BLaER1 treated with 17β-estradiol and CSF1 and Interleukin-3, amounts not matched to agents 10 nM and 100 nM (cell line): ENCODE results near the gene TMEM203.

Source experiments
- H3K27ac ChIP-seq, 11 experiments: shearing (Covaris generic); formaldehyde crosslinking; 2 replicates each; pipeline ENCODE4 v1.8.1; 2022
- H3K27me3 ChIP-seq, 11 experiments: shearing (Covaris generic); formaldehyde crosslinking; 2 replicates each; pipeline ENCODE4 v1.8.1; 2022
- H3K36me3 ChIP-seq, 11 experiments: shearing (Covaris generic); formaldehyde crosslinking; 2 replicates each; pipeline ENCODE4 v1.8.1; 2022
- H3K4me1 ChIP-seq, 10 experiments: shearing (Covaris generic); formaldehyde crosslinking; 2 replicates each; pipeline ENCODE4 v1.8.1; 2022
- H3K4me2 ChIP-seq, 11 experiments: shearing (Covaris generic); formaldehyde crosslinking; 2 replicates each; pipeline ENCODE4 v1.8.1; 2022
- H3K4me3 ChIP-seq, 10 experiments: shearing (Covaris generic); formaldehyde crosslinking; 2 replicates each; pipeline ENCODE4 v1.8.1; 2022
- H3K9ac ChIP-seq, 11 experiments: shearing (Covaris generic); formaldehyde crosslinking; 2 replicates each; pipeline ENCODE4 v1.8.1; 2022
- H3K9me3 ChIP-seq, 11 experiments: shearing (Covaris generic); formaldehyde crosslinking; replicated peaks in 1 of 11; 2 replicates each; pipeline ENCODE4 v1.8.1; 2022
- H4K20me1 ChIP-seq, 11 experiments: shearing (Covaris generic); formaldehyde crosslinking; 2 replicates each; pipeline ENCODE4 v1.8.1; 2022
- Cebpa-rat ChIP-seq, 11 experiments: shearing (Covaris generic); IDR thresholded peaks; 2 replicates each; pipeline ENCODE4 v1.8.1; 2022

TMEM203 gene

DNA sequence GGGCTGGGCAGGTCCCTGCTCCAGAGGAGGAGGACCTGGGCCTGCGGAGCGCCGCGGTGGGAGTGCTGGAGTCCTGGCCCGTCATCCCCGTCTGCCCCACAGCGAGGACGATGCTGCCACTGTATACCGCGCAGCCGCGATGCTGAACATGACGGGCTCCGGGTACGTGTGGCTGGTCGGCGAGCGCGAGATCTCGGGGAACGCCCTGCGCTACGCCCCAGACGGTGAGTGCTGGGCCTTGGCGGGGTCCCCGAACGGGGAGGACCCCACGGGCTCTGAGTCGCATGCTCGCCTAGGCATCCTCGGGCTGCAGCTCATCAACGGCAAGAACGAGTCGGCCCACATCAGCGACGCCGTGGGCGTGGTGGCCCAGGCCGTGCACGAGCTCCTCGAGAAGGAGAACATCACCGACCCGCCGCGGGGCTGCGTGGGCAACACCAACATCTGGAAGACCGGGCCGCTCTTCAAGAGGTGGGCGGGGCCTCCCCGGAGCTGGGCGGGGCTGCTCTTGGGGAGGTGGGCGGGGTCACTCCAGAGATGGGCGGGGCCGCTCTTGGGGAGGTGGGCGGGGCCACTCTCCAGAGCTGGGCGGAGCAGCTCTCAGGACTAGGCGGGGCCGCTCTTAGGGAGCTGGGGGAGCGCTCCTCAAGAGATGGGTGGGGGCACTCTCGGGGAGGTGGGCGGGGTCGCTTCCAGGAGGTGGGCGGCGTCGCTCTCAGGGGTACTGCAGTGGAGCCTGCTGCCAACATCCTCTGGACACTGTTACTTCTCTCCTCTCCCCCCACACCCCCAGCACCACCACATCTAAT, 48.7 kb downstream of the TMEM203 start:
- H3K4me2 ChIP-seq, result peak overlapping the region in 7 of 11 experiments; percentile 79 to 97 (median 94); a peak in 12 of 22 replicates
- no peaks in the 10 kb centered on the region for H3K36me3 ChIP-seq
- no peak overlapping the region for H3K27ac ChIP-seq
- H3K27me3 ChIP-seq, result peaks cover 0 to 17% (median 0%) of the 10 kb centered on the region in 11 experiments; a peak in 3 of 22 replicates
- TF ChIP-seq Cebpa-rat (IDR thresholded peaks at IDR 0.05), result no peak
- H3K9ac ChIP-seq, result no peak overlapping the region
- H3K4me1 ChIP-seq, result peaks cover 6 to 39% (median 31%) of the 10 kb centered on the region in 10 experiments
- H4K20me1 ChIP-seq, result peaks cover 0 to 31% (median 6%) of the 10 kb centered on the region in 11 experiments; a peak in 6 of 22 replicates
- H3K9me3 ChIP-seq, result no peaks in the 10 kb centered on the region
- no peak overlapping the region for H3K4me3 ChIP-seq
